Measurements from ENCODE around the gene ZMAT3. TPM values are rescaled to one million over a fixed set of nuclear protein-coding genes. Genes with fewer than 3 reads are reported as not detected.

Gene ZMAT3
- total RNA-seq, 2 experiments from 2014 or later = 21.1 to 21.9 TPM

DNA sequence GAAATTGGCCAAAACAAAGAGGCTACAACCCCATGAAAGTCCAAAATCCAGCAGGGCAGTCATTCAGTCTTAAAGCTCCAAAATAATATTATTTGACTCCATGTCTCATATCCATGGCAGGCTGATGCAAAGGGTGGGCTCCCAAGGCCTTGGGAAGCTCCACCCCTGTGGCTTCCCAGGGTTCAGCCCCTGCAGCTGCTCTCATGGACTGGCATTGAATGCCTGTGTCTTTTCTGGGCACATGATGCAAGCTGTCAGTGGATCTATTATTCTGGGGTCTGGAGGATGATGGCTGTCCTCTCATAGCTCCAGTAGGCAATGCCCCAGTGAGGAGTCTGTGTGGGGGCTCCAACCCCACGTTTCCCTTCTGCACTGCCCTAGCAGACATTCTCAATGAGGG, 81.8 kb downstream of the ZMAT3 start:
- ATAC-seq (ENCODE audit: low read depth) (no peak), DNase-seq (no peak)
- Mint-ChIP-seq H3K9me3 (peaks cover 29% of the 10 kb centered on the region), H3K27me3 (no peaks in the 10 kb centered on the region), H3K27ac (no peak overlapping the region), H3K36me3 (peaks cover 18% of the 10 kb centered on the region), H3K4me3 (no peak overlapping the region), H3K4me1 (no peaks in the 10 kb centered on the region)
- POLR2A ChIA-PET = no interaction called here

DNA sequence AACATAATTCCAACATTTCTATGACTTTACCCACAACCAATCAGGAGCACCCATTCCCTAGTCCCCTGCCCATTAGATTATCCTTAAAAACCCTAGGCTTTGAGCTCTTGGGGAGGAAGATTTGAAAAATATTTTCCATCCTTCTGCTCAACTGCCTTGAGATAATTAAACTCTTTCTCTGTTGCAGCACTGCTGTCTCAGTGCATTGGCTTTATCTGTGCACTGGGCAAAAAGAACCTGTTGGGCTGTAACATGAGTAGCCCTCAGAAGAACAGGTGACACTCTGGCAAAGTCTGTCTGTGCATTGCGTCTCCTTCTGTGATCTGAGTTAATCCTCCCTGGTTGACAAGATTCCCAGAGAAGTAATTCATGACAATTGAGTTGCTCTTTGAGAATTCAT, 83.9 kb downstream of the ZMAT3 start:
- Mint-ChIP-seq H3K4me3 (no peak overlapping the region), H3K27me3 (no peaks in the 10 kb centered on the region), H3K36me3 (peaks cover 8% of the 10 kb centered on the region), H3K4me1 (no peaks in the 10 kb centered on the region), H3K9me3 (peaks cover 32% of the 10 kb centered on the region), H3K27ac (no peak overlapping the region)
- POLR2A ChIA-PET = no interaction called here
- no peak for ATAC-seq (ENCODE audit: low read depth)
- no peak for DNase-seq

DNA sequence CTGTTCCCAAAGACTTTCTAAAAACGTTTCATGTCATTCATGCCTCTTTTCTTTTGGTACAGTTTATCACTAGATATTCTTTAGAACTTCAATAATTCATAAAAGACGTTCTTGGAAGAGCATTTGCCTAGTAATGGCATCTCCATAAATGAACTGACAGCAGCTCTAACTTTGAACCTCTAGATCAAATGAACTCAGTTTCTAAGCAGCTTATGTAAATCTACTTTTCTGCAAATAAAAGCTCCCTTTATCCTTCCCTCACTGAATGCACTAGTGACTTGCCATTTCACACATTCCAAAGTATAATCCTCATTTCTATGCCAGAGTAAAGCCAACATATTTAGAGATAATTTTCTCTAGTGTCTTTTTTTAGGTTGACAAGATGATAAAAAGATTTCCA, 85.2 kb downstream of the ZMAT3 start:
- Mint-ChIP-seq H3K27me3 (no peaks in the 10 kb centered on the region), H3K27ac (no peak overlapping the region), H3K4me3 (no peak overlapping the region), H3K9me3 (peaks cover 29% of the 10 kb centered on the region), H3K36me3 (peaks cover 8% of the 10 kb centered on the region), H3K4me1 (no peaks in the 10 kb centered on the region)
- DNase-seq = no peak
- ATAC-seq (ENCODE audit: low read depth) = no peak
- POLR2A ChIA-PET = no interaction called here

DNA sequence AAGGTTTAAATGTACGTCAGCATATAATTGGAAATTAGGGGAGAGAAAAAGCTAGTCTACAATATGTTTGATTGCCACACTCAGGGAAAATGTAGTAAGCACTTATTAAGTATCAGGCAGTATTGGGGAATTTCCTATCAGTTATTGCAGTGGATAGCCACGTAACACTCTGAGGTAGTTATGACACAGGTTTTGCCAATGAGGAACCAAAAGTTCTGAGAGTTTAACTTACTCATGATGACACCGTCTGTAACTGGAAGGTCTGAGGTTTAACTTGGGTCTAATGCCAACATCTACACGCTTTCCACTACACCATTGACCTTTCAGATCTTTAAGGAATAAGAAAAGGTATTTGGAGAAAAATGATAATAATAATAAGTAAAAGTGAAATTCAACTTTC, 89.5 kb downstream of the ZMAT3 start:
- H3K27ac Mint-ChIP-seq = no peak overlapping the region
- H3K27me3 Mint-ChIP-seq = no peaks in the 10 kb centered on the region
- POLR2A ChIA-PET = no interaction called here
- peaks cover 8% of the 10 kb centered on the region for H3K9me3 Mint-ChIP-seq
- no peak overlapping the region for H3K4me3 Mint-ChIP-seq
- no peak for DNase-seq
- H3K4me1 Mint-ChIP-seq = no peaks in the 10 kb centered on the region
- ATAC-seq (ENCODE audit: low read depth) = no peak
- peaks cover 2% of the 10 kb centered on the region for H3K36me3 Mint-ChIP-seq

DNA sequence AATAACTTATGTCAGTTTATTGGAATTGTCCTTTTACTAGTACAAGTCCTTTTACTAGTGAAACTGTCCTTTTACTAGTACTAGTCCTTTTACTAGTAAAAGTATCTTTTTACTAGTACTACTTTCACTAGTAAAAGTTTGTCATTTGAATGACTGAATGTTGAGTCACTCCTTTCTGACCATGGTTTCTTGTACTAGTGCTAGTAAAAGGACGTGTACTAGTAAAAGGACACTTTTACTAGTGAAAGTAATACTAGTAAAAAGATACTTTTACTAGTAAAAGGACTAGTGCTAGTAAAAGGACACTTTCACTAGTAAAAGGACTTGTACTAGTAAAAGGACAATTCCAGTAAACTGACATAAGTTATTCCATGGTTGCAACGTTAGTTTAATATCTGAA, 96.3 kb downstream of the ZMAT3 start:
- H3K27me3 Mint-ChIP-seq = no peaks in the 10 kb centered on the region
- H3K4me1 Mint-ChIP-seq = no peaks in the 10 kb centered on the region
- H3K36me3 Mint-ChIP-seq = peaks cover 2% of the 10 kb centered on the region
- H3K4me3 Mint-ChIP-seq = no peak overlapping the region
- POLR2A ChIA-PET = no interaction called here
- ATAC-seq (ENCODE audit: low read depth) (no peak), DNase-seq (no peak)
- H3K9me3 Mint-ChIP-seq = peaks cover 4% of the 10 kb centered on the region
- no peak overlapping the region for H3K27ac Mint-ChIP-seq

DNA sequence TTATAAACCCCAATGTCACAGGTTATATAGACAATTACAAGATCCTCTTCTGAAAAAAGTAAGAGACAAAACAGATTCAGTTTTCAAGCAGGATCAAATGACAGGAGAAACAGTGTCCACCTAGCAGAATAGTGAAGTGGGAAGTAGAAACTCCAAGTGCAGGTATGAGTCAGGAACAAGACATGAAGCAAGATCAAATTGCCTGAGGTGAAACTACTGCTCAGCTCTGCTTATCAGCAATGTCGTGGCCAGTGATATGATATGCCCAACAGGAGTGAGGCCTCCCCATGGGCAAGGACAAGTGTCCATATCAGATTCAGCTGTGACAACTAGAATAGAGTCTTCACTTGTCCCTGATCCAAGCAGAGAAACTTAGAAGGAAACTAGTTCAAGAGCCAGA, 100.0 kb downstream of the ZMAT3 start:
- ATAC-seq (ENCODE audit: low read depth) (no peak), DNase-seq (no peak)
- Mint-ChIP-seq H3K27me3 (peaks cover 2% of the 10 kb centered on the region), H3K4me3 (no peak overlapping the region), H3K27ac (no peak overlapping the region), H3K36me3 (peaks cover 5% of the 10 kb centered on the region), H3K9me3 (peaks cover 4% of the 10 kb centered on the region), H3K4me1 (peaks cover 8% of the 10 kb centered on the region)
- POLR2A ChIA-PET = no interaction called here

DNA sequence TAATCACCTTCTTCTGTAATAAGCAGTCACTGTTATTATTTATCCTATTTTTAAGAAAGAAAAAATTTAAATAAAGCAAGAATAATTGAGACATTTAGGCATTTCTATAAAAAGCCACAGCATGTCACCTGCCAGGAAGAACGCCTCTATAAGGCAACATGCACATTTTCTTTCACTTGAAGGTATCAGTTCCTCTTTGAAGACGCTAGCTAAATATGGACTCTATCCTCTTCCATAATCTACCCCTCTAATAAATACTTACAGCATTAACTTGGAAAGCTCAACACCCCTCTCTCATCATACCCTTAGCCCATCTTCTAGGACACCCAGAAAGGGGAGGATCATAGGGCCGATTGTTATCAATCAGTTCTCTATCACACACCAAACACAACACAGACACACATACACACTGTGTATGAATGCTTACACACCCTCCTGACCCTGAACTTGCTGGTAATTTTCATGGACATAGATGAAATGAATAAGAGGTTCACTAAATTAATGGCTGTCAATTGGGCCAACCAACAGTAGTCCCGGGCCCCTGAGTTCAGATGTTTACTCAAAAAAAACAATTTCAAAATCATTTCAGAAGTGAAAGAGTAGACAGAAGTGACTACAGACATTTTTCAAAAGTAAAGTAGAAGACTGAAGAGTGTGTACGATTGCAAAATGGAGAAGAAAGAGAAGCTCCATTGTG, 102.5 kb downstream of the ZMAT3 start:
- DNase-seq = no peak
- ATAC-seq (ENCODE audit: low read depth) = no peak
- Mint-ChIP-seq H3K27ac (no peak overlapping the region), H3K9me3 (peaks cover 2% of the 10 kb centered on the region), H3K27me3 (peaks cover 2% of the 10 kb centered on the region), H3K4me3 (no peak overlapping the region), H3K4me1 (peaks cover 11% of the 10 kb centered on the region), H3K36me3 (peaks cover 3% of the 10 kb centered on the region)
- POLR2A ChIA-PET = no interaction called here

Other genes with a start within 250 kb of the ZMAT3 start
- gene PIK3CA, start 76.5 kb upstream of the ZMAT3 start, total RNA-seq = 10 to 100 TPM; 23.0 to 28.6 TPM
- 1 to 10 TPM; 1.9 to 2.2 TPM for gene KCNMB3, start 179.3 kb upstream of the ZMAT3 start, total RNA-seq

All from activated naive CD8-positive, alpha-beta T cell treated with anti-CD3 and anti-CD28 coated beads, Interleukin-2, amount 10 ng/mL, durations not matched to agents 7 days and 5 days (primary cell).